ENCODE data around the gene ASB7. TPM values are rescaled to one million over a fixed set of nuclear protein-coding genes. Genes with fewer than 3 reads are reported as not detected.

ASB7 gene
- total RNA-seq, 4 donors from 2014 or later: 13.8 to 24.8 (median 18.8) TPM

DNA sequence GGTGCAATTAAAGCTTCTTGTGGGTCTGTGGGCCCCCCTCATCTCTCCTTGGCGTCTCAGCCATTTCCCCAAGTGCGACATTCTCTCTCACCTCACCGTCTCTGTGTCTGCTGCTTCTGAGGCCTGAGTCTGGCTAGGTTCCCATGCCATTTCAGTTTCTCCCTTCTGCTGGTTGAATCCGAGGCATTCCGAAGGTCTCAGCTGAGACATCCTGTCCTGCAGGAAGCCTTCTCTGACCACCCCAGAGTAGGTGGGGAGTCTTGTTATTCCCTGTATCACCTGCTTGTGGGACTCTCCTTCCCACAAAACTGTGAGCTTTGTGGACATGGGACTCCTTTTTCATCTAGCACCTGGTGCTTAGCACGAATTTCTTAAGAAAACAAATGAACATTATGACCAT is 78.3 kb downstream of the ASB7 start:
- no peaks in the 10 kb centered on the region for H3K27me3 ChIP-seq
- H3K4me1 ChIP-seq: peaks cover 0 to 4% (median 0%) of the 10 kb centered on the region in 4 donors
- no peak overlapping the region for H3K27ac ChIP-seq
- no peak overlapping the region for H3K4me3 ChIP-seq
- no peak for TF ChIP-seq POLR2A (IDR thresholded peaks at IDR 0.05)
- TF ChIP-seq, protein P1, sequence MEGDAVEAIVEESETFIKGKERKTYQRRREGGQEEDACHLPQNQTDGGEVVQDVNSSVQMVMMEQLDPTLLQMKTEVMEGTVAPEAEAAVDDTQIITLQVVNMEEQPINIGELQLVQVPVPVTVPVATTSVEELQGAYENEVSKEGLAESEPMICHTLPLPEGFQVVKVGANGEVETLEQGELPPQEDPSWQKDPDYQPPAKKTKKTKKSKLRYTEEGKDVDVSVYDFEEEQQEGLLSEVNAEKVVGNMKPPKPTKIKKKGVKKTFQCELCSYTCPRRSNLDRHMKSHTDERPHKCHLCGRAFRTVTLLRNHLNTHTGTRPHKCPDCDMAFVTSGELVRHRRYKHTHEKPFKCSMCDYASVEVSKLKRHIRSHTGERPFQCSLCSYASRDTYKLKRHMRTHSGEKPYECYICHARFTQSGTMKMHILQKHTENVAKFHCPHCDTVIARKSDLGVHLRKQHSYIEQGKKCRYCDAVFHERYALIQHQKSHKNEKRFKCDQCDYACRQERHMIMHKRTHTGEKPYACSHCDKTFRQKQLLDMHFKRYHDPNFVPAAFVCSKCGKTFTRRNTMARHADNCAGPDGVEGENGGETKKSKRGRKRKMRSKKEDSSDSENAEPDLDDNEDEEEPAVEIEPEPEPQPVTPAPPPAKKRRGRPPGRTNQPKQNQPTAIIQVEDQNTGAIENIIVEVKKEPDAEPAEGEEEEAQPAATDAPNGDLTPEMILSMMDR (IDR thresholded peaks at IDR 0.05): no peak
- no peaks in the 10 kb centered on the region for H3K9me3 ChIP-seq
- H3K36me3 ChIP-seq: no peaks in the 10 kb centered on the region
- DNase-seq: no peak

DNA sequence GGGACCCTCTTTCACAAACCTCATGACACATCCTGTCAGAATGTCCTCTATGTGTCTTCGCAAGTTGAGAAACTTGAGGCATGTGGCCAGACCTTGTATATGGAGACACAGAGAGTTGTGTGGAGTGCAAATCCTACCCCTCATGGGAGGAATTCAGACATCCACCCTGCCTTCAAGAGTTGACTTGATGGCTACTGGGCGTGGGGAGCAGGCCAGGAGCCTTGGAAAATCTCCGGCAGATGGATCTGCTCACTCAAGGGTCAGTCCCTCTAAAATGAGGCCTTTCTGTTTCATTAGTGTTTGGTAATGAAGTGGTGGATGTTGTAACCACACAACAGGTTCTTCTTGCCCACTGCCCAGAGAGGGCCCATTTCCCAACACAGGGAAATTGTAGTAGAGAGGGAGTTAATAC is 79.0 kb downstream of the ASB7 start:
- Histone ChIP-seq H3K27me3 (no peaks in the 10 kb centered on the region), H3K9me3 (no peaks in the 10 kb centered on the region), H3K4me3 (no peak overlapping the region), H3K36me3 (no peaks in the 10 kb centered on the region), H3K4me1 (peaks cover 0 to 4% (median 0%) of the 10 kb centered on the region in 4 donors), H3K27ac (no peak overlapping the region)
- no peak for TF ChIP-seq POLR2A (IDR thresholded peaks at IDR 0.05)
- TF ChIP-seq, protein P1 (IDR thresholded peaks at IDR 0.05): no peak
- no peak for DNase-seq

DNA sequence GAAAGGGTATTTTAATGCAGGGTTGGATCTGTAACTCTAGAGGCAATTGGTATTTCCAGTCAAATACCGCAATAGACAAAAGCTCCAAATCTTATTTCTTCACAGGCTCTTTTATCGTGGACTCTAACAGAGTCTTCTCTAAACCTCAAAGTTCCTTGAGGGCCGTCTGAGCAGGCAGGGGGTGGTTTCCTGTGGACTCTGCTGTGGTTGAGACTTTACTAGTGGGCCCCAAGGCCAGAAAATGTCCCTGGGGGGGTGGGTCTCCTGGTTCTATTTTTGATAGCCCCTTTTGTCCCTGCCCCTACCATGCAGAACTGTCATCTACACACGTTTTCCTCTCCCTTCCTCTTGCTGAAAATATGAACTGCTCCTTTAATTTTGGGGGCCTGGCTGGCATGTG is 80.1 kb downstream of the ASB7 start:
- Histone ChIP-seq H3K9me3 (no peaks in the 10 kb centered on the region), H3K27ac (no peak overlapping the region), H3K27me3 (no peaks in the 10 kb centered on the region), H3K4me3 (no peak overlapping the region), H3K36me3 (no peaks in the 10 kb centered on the region), H3K4me1 (peaks cover 0 to 4% (median 0%) of the 10 kb centered on the region in 4 donors)
- no peak for DNase-seq
- TF ChIP-seq, protein P1 (IDR thresholded peaks at IDR 0.05): no peak
- TF ChIP-seq POLR2A (IDR thresholded peaks at IDR 0.05): no peak

DNA sequence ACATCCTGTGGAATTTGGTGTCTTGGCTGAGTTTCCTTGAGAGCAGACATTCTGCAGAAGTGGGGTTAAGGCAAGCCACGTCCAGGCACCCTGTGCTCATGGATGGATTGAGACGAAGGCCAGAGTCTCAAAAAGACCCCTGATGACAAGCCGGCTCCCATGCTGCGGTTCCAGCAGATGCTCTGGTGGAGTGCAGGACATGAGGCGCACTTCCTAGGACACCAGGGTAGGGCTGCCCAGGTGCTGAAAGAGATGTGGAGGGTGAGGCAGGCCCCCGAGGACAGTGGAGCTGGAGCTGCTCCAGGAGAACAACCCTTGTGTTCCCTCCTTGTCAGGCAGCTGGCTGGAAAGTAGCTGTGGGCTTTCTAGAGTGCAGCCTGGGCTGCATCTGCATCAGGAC is 81.0 kb downstream of the ASB7 start:
- no peak overlapping the region for H3K4me3 ChIP-seq
- no peaks in the 10 kb centered on the region for H3K36me3 ChIP-seq
- H3K27ac ChIP-seq: no peak overlapping the region
- no peaks in the 10 kb centered on the region for H3K9me3 ChIP-seq
- no peak for DNase-seq
- H3K4me1 ChIP-seq: peaks cover 0 to 8% (median 0%) of the 10 kb centered on the region in 4 donors
- H3K27me3 ChIP-seq: no peaks in the 10 kb centered on the region
- TF ChIP-seq, protein P1 (IDR thresholded peaks at IDR 0.05): no peak
- TF ChIP-seq POLR2A (IDR thresholded peaks at IDR 0.05): no peak

DNA sequence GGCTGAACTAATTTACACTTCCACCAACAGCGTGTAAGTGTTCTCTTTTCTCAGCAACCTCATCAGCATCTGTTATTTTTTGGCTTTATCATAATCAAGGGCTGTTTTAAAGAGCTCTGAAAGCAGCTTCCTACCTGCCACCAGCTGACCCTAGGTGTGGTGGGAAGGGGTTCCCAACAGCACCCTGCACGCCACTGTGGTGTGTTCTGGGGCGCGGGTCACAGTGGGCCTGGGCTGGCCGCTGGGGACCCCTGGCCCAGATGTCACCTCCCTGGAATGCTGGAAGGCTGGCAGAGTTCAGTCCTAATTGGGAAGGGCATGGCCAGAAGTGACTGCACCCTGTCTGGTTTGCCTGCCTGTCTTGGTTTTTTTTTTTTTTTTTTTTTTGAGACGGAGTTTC is 82.2 kb downstream of the ASB7 start:
- Histone ChIP-seq H3K36me3 (no peaks in the 10 kb centered on the region), H3K27ac (no peak overlapping the region), H3K27me3 (no peaks in the 10 kb centered on the region), H3K9me3 (no peaks in the 10 kb centered on the region), H3K4me1 (peaks cover 0 to 8% (median 0%) of the 10 kb centered on the region in 4 donors), H3K4me3 (no peak overlapping the region)
- no peak for DNase-seq
- TF ChIP-seq, protein P1 (IDR thresholded peaks at IDR 0.05): no peak
- no peak for TF ChIP-seq POLR2A (IDR thresholded peaks at IDR 0.05)

Data from Peyer's patch (tissue), 4 donors.